Kidney (tissue), 14 donors: ENCODE results near the gene FGF6. TPM values are rescaled to one million over a fixed set of nuclear protein-coding genes. Genes with fewer than 3 reads are reported as not detected.

Experiments
- DNase-seq, 5 donors: peaks; one replicate each; pipeline ENCODE4 v3.0.0-alpha.2; 2013 to 2020
- FAIRE-seq: peaks from 2 replicates; lab custom pipeline; 2012; peaks lifted over from hg19 to GRCh38; lab: Jason Lieb, UNC
- H3K27ac ChIP-seq, 2 donors: one replicate each; pipeline ENCODE4 v1.7.0; 2013; ENCODE audit warnings: low read depth in 2 of 2, low read length in 2 of 2, inconsistent platforms in 1 of 2
- H3K27me3 ChIP-seq: one replicate; pipeline ENCODE4 v1.7.1; 2013; ENCODE audit warnings: low read length, inconsistent platforms; ENCODE audit not compliant: control insufficient read depth, insufficient read depth
- H3K36me3 ChIP-seq, 3 donors: one replicate each; pipeline versions ENCODE4 v1.7.0 to v1.7.1; 2013; ENCODE audit warnings: low read length in 3 of 3, control low read depth in 1 of 3, inconsistent platforms in 1 of 3; ENCODE audit not compliant: insufficient read depth in 3 of 3, control insufficient read depth in 2 of 3
- H3K4me1 ChIP-seq, 3 donors: one replicate each; pipeline versions ENCODE4 v1.7.0 to v1.7.1; 2013; ENCODE audit warnings: low read length in 3 of 3, inconsistent platforms in 1 of 3, low read depth in 1 of 3; ENCODE audit not compliant: control insufficient read depth in 2 of 3, insufficient read depth in 2 of 3
- H3K4me3 ChIP-seq, 3 donors: one replicate each; pipeline versions ENCODE4 v1.7.0 to v1.8.1; 2013; ENCODE audit warnings: low read length in 3 of 3, control low read depth in 1 of 3, inconsistent platforms in 1 of 3
- H3K9ac ChIP-seq, 3 donors: one replicate each; pipeline versions ENCODE4 v1.7.0 to v1.7.1; 2013; ENCODE audit warnings: low read length in 3 of 3, control low read depth in 1 of 3, inconsistent platforms in 1 of 3
- H3K9me3 ChIP-seq, 3 donors: one replicate each; pipeline versions ENCODE4 v1.7.0 to v1.7.1; 2013; ENCODE audit warnings: low read length in 3 of 3, control low read depth in 1 of 3, inconsistent platforms in 1 of 3; ENCODE audit not compliant: control insufficient read depth in 2 of 3, insufficient read depth in 1 of 3
- intact Hi-C: fragments of 100-400 bp; cut with DNase I; formaldehyde crosslinking; loops from one replicate; pipeline ENCODE4 v1.11.1; 2022
- polyA plus RNA-seq: library from polyadenylated mRNA; stranded (reverse); fragments of 350-450 nt; fragmentation: Illumina TruSeq; extraction: RNeasy Lipid Tissue Mini Kit (QIAGEN cat#74804); gene quantifications from one replicate; pipeline ENCODE4 v1.2.3, GENCODE V29; 2014; ENCODE audit warnings: low read depth, low replicate concordance; ENCODE audit not compliant: insufficient read depth
- total RNA-seq: library from RNA; stranded (reverse); fragmentation: NEBNext Ultra II Directional; extraction: Animal tissue kit (Norgen Biotek cat#: 25700); gene quantifications from one replicate; pipeline ENCODE4 v1.2.1, GENCODE V29; 2021
- TF ChIP-seq, protein P1 (sequence below): IDR thresholded peaks from 3 replicates; pipeline ENCODE4 v1.5.1; 2012; ENCODE audit warnings: mild to moderate bottlenecking, moderate library complexity, borderline replicate concordance; ENCODE audit not compliant: insufficient read depth; ENCODE audit errors: extremely low read depth
- donor health status: control.
- donor health status: control.
- donor health status: control.
- donor health status: control.
- donor health status: control.
- donor health status: DM: yes; HTN: yes; CAD: no.
- donor health status: Normal renal cell carcinoma (clear cell type).

FGF6 gene
- total and polyA plus RNA-seq, 2 donors from 2014 or later: not detected

DNA sequence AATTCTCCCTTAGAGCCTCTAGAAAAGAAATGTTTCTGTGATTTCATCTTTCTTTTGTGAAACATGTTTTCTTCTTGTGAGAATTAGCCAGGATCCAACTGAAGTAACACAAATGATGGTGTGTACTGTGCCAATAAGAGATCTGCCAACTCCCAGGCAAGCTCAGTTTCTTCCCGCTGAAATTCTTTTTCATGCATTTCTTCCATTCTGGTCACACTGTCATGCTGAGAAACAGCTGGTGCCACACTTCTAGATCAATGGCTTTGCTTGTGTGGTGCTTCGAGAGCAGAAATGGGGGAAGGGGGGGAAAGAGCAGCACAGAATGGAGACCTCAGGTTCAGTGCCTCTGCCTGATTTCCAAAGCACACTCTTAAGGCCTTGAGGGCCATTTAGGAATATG lies 41.4 kb upstream of the FGF6 start:
- intact Hi-C loops: no loop called here
- no peak overlapping the region for H3K27ac ChIP-seq
- TF ChIP-seq, protein P1, sequence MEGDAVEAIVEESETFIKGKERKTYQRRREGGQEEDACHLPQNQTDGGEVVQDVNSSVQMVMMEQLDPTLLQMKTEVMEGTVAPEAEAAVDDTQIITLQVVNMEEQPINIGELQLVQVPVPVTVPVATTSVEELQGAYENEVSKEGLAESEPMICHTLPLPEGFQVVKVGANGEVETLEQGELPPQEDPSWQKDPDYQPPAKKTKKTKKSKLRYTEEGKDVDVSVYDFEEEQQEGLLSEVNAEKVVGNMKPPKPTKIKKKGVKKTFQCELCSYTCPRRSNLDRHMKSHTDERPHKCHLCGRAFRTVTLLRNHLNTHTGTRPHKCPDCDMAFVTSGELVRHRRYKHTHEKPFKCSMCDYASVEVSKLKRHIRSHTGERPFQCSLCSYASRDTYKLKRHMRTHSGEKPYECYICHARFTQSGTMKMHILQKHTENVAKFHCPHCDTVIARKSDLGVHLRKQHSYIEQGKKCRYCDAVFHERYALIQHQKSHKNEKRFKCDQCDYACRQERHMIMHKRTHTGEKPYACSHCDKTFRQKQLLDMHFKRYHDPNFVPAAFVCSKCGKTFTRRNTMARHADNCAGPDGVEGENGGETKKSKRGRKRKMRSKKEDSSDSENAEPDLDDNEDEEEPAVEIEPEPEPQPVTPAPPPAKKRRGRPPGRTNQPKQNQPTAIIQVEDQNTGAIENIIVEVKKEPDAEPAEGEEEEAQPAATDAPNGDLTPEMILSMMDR: no peak
- no peaks in the 10 kb centered on the region for H3K27me3 ChIP-seq
- H3K4me3 ChIP-seq: no peak overlapping the region
- DNase-seq (no peak), FAIRE-seq (no peak)
- no peak overlapping the region for H3K9ac ChIP-seq
- no peaks in the 10 kb centered on the region for H3K9me3 ChIP-seq
- peaks cover 0 to 8% (median 0%) of the 10 kb centered on the region in 3 donors for H3K36me3 ChIP-seq
- H3K4me1 ChIP-seq: no peaks in the 10 kb centered on the region

GRCh38 chr12:4486049-4486699 lies 40.6 kb upstream of the FGF6 start:
- TF ChIP-seq, protein P1: no peak
- FAIRE-seq: no peak
- H3K9ac ChIP-seq: no peak overlapping the region
- peaks cover 0 to 8% (median 0%) of the 10 kb centered on the region in 3 donors for H3K36me3 ChIP-seq
- no peak for DNase-seq
- no peaks in the 10 kb centered on the region for H3K27me3 ChIP-seq
- H3K27ac ChIP-seq: no peak overlapping the region
- no peak overlapping the region for H3K4me3 ChIP-seq
- no peaks in the 10 kb centered on the region for H3K9me3 ChIP-seq
- H3K4me1 ChIP-seq: no peaks in the 10 kb centered on the region
- intact Hi-C loops: no loop called here

DNA sequence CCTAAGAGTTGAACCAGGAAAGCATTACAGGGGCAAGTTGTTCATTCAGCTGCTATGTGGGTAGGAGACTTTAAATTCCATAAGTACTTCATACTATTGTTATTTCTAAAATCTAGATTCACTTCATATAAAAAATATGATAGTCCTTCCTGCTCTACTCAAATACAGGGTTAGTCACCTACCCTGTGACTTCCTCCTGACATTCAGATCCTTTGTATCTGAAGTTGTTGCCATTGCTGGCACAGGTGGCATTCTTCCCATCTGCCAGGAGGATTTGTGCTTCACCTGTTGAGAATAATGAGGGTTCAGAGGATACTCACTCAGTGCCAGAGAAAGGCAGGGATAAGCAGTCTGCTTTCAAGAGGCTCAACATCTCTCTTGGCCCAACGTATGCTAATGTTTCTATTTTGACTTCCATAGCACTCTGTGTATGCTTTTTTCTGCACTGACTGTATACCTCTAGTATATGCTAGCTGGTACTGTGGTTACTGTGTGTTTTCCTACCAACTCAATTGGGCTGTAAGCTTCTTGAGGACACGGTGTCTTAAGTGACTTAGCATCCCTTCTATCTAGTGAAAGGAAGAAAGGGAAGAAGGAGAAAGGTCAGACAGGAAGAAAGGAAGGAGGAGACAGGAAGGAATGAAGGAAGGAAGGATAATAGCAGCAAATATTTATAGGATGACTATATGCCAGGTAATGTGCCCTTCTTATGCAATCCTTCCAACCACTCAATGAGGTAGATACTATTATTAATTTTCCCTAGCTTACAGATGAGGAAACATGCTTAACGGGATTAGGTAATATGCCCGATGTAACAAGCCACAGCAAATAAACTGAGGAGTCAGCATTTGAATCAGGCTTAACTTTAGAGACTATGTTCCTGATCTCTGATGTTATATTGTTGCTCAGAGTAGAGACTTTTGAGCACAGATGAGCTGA lies 38.5 kb upstream of the FGF6 start:
- FAIRE-seq (no peak), DNase-seq (no peak)
- Histone ChIP-seq H3K36me3 (peaks cover 0 to 5% (median 0%) of the 10 kb centered on the region in 3 donors), H3K27ac (no peak overlapping the region), H3K4me3 (no peak overlapping the region), H3K9me3 (no peaks in the 10 kb centered on the region), H3K4me1 (no peaks in the 10 kb centered on the region), H3K27me3 (no peaks in the 10 kb centered on the region), H3K9ac (no peak overlapping the region)
- TF ChIP-seq, protein P1: no peak
- intact Hi-C loops: no loop called here
